Temporal lobe (tissue), 1 donor: ENCODE results near the gene DTD2. TPM values are rescaled to one million over a fixed set of nuclear protein-coding genes. Genes with fewer than 3 reads are reported as not detected.

Source experiments
- total RNA-seq: library from RNA; depleted of rRNA; stranded (reverse); fragments of >200 nt; gene quantifications from one replicate; pipeline ENCODE4 v1.2.3, GENCODE V29; 2014

The DTD2 gene
- total RNA-seq, 1 donor from 2014 or later: 28.8 TPM

Other genes starting within 250 kb of the DTD2 start
- gene HECTD1, start 249.7 kb downstream of the DTD2 start, total RNA-seq: 307 TPM
- 22.4 TPM for gene HEATR5A, start 37.0 kb downstream of the DTD2 start, total RNA-seq
- not detected for gene GPR33, start 30.5 kb upstream of the DTD2 start, total RNA-seq
- gene NUBPL, start 103.9 kb upstream of the DTD2 start, total RNA-seq: 15.2 TPM